Activated gamma-delta T cell treated with anti-CD3 and anti-CD28 coated beads, Interleukin-2, amount 50 U/mL, for 16 hours (primary cell): ENCODE results near the gene ABCC10.

Experiments used
- DNase-seq: peaks from one replicate; pipeline ENCODE4 v3.0.0-alpha.2; 2020; ENCODE audit warnings: low read depth

Gene ABCC10

GRCh38 chr6:43468748-43469681 is 41.7 kb downstream of the ABCC10 start:
- no peak for DNase-seq

- DNase-seq, result no peak
Observed at GRCh38 chr6:43469947-43470346, 42.6 kb downstream of the ABCC10 start.

GRCh38 chr6:43471399-43471798 is 44.1 kb downstream of the ABCC10 start:
- DNase-seq, result no peak

GRCh38 chr6:43472515-43472914 is 45.2 kb downstream of the ABCC10 start:
- DNase-seq, result no peak

GRCh38 chr6:43475516-43475915 is 48.2 kb downstream of the ABCC10 start:
- DNase-seq, result no peak

- no peak for DNase-seq
Observed at GRCh38 chr6:43476746-43477145, 49.4 kb downstream of the ABCC10 start.

- DNase-seq, result peak; percentile 96
Observed at GRCh38 chr6:43477235-43478007, 50.1 kb downstream of the ABCC10 start, which contains the start of gene TJAP1. TSS of gene TJAP1 (plus strand) at chr6:43477570. CDS start at chr6:43499002, 21,432 bp downstream.

- no peak for DNase-seq
Observed at GRCh38 chr6:43478008-43478372, 50.6 kb downstream of the ABCC10 start.

GRCh38 chr6:43481075-43481474 is 53.7 kb downstream of the ABCC10 start:
- DNase-seq, result no peak

- DNase-seq, result no peak
Observed at GRCh38 chr6:43481591-43482236, 54.4 kb downstream of the ABCC10 start.

- no peak for DNase-seq
Observed at GRCh38 chr6:43488667-43489276, 61.4 kb downstream of the ABCC10 start.

GRCh38 chr6:43489277-43490072 is 62.1 kb downstream of the ABCC10 start:
- DNase-seq, result no peak

- DNase-seq, result no peak
Observed at GRCh38 chr6:43490523-43490939, 63.2 kb downstream of the ABCC10 start.

- DNase-seq, result no peak
Observed at GRCh38 chr6:43491750-43492661, 64.7 kb downstream of the ABCC10 start.

- no peak for DNase-seq
Observed at GRCh38 chr6:43492673-43493072, 65.3 kb downstream of the ABCC10 start.

- no peak for DNase-seq
Observed at GRCh38 chr6:43493230-43493629, 65.9 kb downstream of the ABCC10 start.

GRCh38 chr6:43493833-43494232 is 66.5 kb downstream of the ABCC10 start:
- DNase-seq, result no peak

- DNase-seq, result no peak
Observed at GRCh38 chr6:43494321-43494720, 67.0 kb downstream of the ABCC10 start.

- no peak for DNase-seq
Observed at GRCh38 chr6:43494766-43495165, 67.4 kb downstream of the ABCC10 start.

GRCh38 chr6:43495409-43495941 is 68.1 kb downstream of the ABCC10 start:
- DNase-seq, result no peak
